HEK293 (cell line): ENCODE measurements around the gene MAPK8IP3.

Experiments
- AEBP2 ChIP-seq: fragments of 450-650 bp; formaldehyde crosslinking; IDR thresholded peaks from 2 replicates; pipeline ENCODE4 v1.5.1; 2016; ENCODE audit warnings: missing biosample characterization, missing genetic modification characterization, borderline replicate concordance
- SALL2 ChIP-seq: fragments of 450-650 bp; formaldehyde crosslinking; IDR thresholded peaks from 2 replicates; pipeline ENCODE4 v1.5.0; 2017; ENCODE audit warnings: missing biosample characterization, mild to moderate bottlenecking, missing genetic modification characterization, borderline replicate concordance
- SCRT2 ChIP-seq: fragments of 450-650 bp; formaldehyde crosslinking; IDR thresholded peaks from 2 replicates; pipeline ENCODE4 v1.5.1; 2016; ENCODE audit warnings: missing biosample characterization, missing genetic modification characterization
- SP2 ChIP-seq: fragments of 450-650 bp; formaldehyde crosslinking; IDR thresholded peaks from 2 replicates; pipeline ENCODE4 v1.5.1; 2016; ENCODE audit warnings: missing biosample characterization, missing genetic modification characterization
- WT1 ChIP-seq: fragments of 450-650 bp; formaldehyde crosslinking; IDR thresholded peaks from 2 replicates; pipeline ENCODE4 v1.5.1; 2016; ENCODE audit warnings: missing biosample characterization, missing genetic modification characterization
- ZBTB26 ChIP-seq: fragments of 450-650 bp; formaldehyde crosslinking; optimal IDR thresholded peaks from 2 replicates; pipeline ENCODE3; 2016; ENCODE audit warnings: missing biosample characterization, mild to moderate bottlenecking, missing genetic modification characterization
- ZFHX2 ChIP-seq: fragments of 450-650 bp; formaldehyde crosslinking; conservative IDR thresholded peaks from 2 replicates; pipeline ENCODE4 v1.5.1; 2016; ENCODE audit warnings: missing biosample characterization, missing genetic modification characterization
- ZFP41 ChIP-seq: fragments of 450-650 bp; formaldehyde crosslinking; IDR thresholded peaks from 2 replicates; pipeline ENCODE4 v1.5.1; 2016; ENCODE audit warnings: missing biosample characterization, missing genetic modification characterization, borderline replicate concordance
- ZFP69B ChIP-seq: fragments of 450-650 bp; formaldehyde crosslinking; IDR thresholded peaks from 2 replicates; pipeline ENCODE4 v1.5.1; 2016; ENCODE audit warnings: missing biosample characterization, missing genetic modification characterization
- ZNF121 ChIP-seq: fragments of 450-650 bp; formaldehyde crosslinking; IDR thresholded peaks from 2 replicates; pipeline ENCODE4 v1.5.1; 2016; ENCODE audit warnings: missing biosample characterization, missing genetic modification characterization
- ZNF148 ChIP-seq: fragments of 450-650 bp; formaldehyde crosslinking; IDR thresholded peaks from 2 replicates; pipeline ENCODE4 v1.5.0; 2017; ENCODE audit warnings: missing biosample characterization, missing genetic modification characterization, borderline replicate concordance
- ZNF248 ChIP-seq: fragments of 450-650 bp; formaldehyde crosslinking; IDR thresholded peaks from 2 replicates; pipeline ENCODE4 v1.5.1; 2017; ENCODE audit warnings: missing biosample characterization, missing genetic modification characterization
- ZNF292 ChIP-seq: fragments of 450-650 bp; formaldehyde crosslinking; IDR thresholded peaks from 2 replicates; pipeline ENCODE4 v1.5.1; 2016; ENCODE audit warnings: low read depth, missing biosample characterization, missing genetic modification characterization, borderline replicate concordance
- ZNF302 ChIP-seq: fragments of 450-650 bp; formaldehyde crosslinking; IDR thresholded peaks from 2 replicates; pipeline ENCODE4 v1.5.1; 2016; ENCODE audit warnings: missing biosample characterization, missing genetic modification characterization, low read depth
- ZNF350 ChIP-seq: fragments of 450-650 bp; formaldehyde crosslinking; IDR thresholded peaks from 2 replicates; pipeline ENCODE4 v1.5.0; 2017; ENCODE audit warnings: missing biosample characterization, mild to moderate bottlenecking, missing genetic modification characterization
- ZNF48 ChIP-seq: fragments of 450-650 bp; formaldehyde crosslinking; IDR thresholded peaks from 2 replicates; pipeline ENCODE4 v1.5.1; 2016; ENCODE audit warnings: missing biosample characterization, missing genetic modification characterization
- ZNF501 ChIP-seq: fragments of 450-650 bp; formaldehyde crosslinking; IDR thresholded peaks from 2 replicates; pipeline ENCODE4 v1.5.1; 2016; ENCODE audit warnings: missing biosample characterization, missing genetic modification characterization
- ZNF514 ChIP-seq: fragments of 450-650 bp; formaldehyde crosslinking; IDR thresholded peaks from 2 replicates; pipeline ENCODE4 v1.5.1; 2016; ENCODE audit warnings: missing biosample characterization, missing genetic modification characterization
- ZNF518A ChIP-seq: fragments of 450-650 bp; formaldehyde crosslinking; conservative IDR thresholded peaks from 2 replicates; pipeline ENCODE4 v1.5.1; 2016; ENCODE audit warnings: low read depth, missing biosample characterization, missing genetic modification characterization
- ZNF549 ChIP-seq: fragments of 450-650 bp; IDR thresholded peaks from 2 replicates; pipeline ENCODE4 v1.5.1; 2018; ENCODE audit warnings: missing biosample characterization, missing genetic modification characterization, mild to moderate bottlenecking, inconsistent platforms, moderate library complexity
- ZNF558 ChIP-seq: fragments of 450-650 bp; formaldehyde crosslinking; IDR thresholded peaks from 2 replicates; pipeline ENCODE4 v1.5.1; 2016; ENCODE audit warnings: missing biosample characterization, missing genetic modification characterization
- ZNF561 ChIP-seq: fragments of 450-650 bp; IDR thresholded peaks from 2 replicates; pipeline ENCODE4 v1.5.1; 2018; ENCODE audit warnings: missing biosample characterization, missing genetic modification characterization, borderline replicate concordance
- ZNF664 ChIP-seq: fragments of 450-650 bp; formaldehyde crosslinking; IDR thresholded peaks from 2 replicates; pipeline ENCODE4 v1.5.1; 2016; ENCODE audit warnings: missing biosample characterization, missing genetic modification characterization
- TF ChIP-seq, protein P1 (sequence below): fragments of 450-650 bp; formaldehyde crosslinking; IDR thresholded peaks from 2 replicates; pipeline ENCODE4 v1.5.1; 2016; ENCODE audit warnings: missing biosample characterization, missing genetic modification characterization
- TF ChIP-seq, protein P2 (sequence below): fragments of 450-650 bp; formaldehyde crosslinking; IDR thresholded peaks from 2 replicates; pipeline ENCODE4; 2016; ENCODE audit warnings: missing biosample characterization, missing genetic modification characterization
- TF ChIP-seq, protein P3 (sequence below): fragments of 450-650 bp; formaldehyde crosslinking; IDR thresholded peaks from 2 replicates; pipeline ENCODE4 v1.5.1; 2016; ENCODE audit warnings: missing biosample characterization, missing genetic modification characterization

Gene MAPK8IP3

GRCh38 chr16:1812732-1813163 lies 106.8 kb downstream of the MAPK8IP3 start (continued):
- TF ChIP-seq ZNF292 (no peak), ZNF514 (tag by site-specific recombination) (no peak), ZNF561 (tag by site-specific recombination) (peak; percentile 58; the same call in 1 of the 2 replicates), AEBP2 (tag by site-specific recombination) (no peak), ZFP69B (no peak), ZNF549 (tag by site-specific recombination) (no peak), ZNF121 (no peak), ZBTB26 (no peak), ZNF350 (no peak), SCRT2 (tag by site-specific recombination) (no peak), ZNF501 (tag by site-specific recombination) (no peak), ZNF48 (tag by site-specific recombination) (no peak), SP2 (tag by site-specific recombination) (peak; percentile 38; the same call in 1 of the 2 replicates), ZNF518A (tag by site-specific recombination) (no peak), ZNF248 (tag by site-specific recombination) (no peak), ZNF664 (tag by site-specific recombination) (no peak), WT1 (tag by site-specific recombination) (peak; percentile 89), ZNF148 (tag by site-specific recombination) (no peak), ZFHX2 (tag by site-specific recombination) (peak; percentile 98), ZNF302 (tag by site-specific recombination) (no peak), SALL2 (tag by site-specific recombination) (no peak), ZNF558 (no peak), ZFP41 (tag by site-specific recombination) (no peak)
- TF ChIP-seq, protein P1, sequence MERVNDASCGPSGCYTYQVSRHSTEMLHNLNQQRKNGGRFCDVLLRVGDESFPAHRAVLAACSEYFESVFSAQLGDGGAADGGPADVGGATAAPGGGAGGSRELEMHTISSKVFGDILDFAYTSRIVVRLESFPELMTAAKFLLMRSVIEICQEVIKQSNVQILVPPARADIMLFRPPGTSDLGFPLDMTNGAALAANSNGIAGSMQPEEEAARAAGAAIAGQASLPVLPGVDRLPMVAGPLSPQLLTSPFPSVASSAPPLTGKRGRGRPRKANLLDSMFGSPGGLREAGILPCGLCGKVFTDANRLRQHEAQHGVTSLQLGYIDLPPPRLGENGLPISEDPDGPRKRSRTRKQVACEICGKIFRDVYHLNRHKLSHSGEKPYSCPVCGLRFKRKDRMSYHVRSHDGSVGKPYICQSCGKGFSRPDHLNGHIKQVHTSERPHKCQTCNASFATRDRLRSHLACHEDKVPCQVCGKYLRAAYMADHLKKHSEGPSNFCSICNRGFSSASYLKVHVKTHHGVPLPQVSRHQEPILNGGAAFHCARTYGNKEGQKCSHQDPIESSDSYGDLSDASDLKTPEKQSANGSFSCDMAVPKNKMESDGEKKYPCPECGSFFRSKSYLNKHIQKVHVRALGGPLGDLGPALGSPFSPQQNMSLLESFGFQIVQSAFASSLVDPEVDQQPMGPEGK (tag by site-specific recombination), result no peak; the same call in 1 of the 2 replicates
- TF ChIP-seq, protein P2, sequence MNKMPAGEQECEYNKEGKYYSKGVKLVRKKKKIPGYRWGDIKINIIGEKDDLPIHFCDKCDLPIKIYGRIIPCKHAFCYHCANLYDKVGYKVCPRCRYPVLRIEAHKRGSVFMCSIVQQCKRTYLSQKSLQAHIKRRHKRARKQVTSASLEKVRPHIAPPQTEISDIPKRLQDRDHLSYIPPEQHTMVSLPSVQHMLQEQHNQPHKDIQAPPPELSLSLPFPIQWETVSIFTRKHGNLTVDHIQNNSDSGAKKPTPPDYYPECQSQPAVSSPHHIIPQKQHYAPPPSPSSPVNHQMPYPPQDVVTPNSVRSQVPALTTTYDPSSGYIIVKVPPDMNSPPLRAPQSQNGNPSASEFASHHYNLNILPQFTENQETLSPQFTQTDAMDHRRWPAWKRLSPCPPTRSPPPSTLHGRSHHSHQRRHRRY, result no peak
- TF ChIP-seq, protein P3, sequence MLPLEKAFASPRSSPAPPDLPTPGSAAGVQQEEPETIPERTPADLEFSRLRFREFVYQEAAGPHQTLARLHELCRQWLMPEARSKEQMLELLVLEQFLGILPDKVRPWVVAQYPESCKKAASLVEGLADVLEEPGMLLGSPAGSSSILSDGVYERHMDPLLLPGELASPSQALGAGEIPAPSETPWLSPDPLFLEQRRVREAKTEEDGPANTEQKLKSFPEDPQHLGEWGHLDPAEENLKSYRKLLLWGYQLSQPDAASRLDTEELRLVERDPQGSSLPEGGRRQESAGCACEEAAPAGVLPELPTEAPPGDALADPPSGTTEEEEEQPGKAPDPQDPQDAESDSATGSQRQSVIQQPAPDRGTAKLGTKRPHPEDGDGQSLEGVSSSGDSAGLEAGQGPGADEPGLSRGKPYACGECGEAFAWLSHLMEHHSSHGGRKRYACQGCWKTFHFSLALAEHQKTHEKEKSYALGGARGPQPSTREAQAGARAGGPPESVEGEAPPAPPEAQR (tag by site-specific recombination), result no peak
